ENCODE results near the gene FEZ2.

DNA sequence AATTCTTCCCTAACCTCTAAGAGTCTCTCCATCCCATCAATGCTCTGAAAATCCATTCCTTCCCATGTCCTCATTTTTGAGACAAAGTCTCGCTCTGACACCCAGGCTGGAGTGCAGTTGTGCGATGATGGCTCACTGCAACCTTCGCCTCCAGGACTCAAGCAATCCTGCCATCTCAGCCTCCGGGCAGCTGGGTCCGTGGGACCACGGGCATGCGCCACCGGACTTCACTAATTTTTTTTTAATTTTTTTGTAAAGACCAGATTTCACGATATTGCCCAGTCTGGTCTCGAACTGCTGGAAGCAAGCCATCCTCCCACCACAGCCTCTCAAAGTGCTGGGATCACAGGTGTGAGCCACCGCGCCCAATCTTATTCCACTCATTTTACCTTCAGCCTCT lies 1.6 kb downstream of the FEZ2 start:
- TF ChIP-seq, protein P1, sequence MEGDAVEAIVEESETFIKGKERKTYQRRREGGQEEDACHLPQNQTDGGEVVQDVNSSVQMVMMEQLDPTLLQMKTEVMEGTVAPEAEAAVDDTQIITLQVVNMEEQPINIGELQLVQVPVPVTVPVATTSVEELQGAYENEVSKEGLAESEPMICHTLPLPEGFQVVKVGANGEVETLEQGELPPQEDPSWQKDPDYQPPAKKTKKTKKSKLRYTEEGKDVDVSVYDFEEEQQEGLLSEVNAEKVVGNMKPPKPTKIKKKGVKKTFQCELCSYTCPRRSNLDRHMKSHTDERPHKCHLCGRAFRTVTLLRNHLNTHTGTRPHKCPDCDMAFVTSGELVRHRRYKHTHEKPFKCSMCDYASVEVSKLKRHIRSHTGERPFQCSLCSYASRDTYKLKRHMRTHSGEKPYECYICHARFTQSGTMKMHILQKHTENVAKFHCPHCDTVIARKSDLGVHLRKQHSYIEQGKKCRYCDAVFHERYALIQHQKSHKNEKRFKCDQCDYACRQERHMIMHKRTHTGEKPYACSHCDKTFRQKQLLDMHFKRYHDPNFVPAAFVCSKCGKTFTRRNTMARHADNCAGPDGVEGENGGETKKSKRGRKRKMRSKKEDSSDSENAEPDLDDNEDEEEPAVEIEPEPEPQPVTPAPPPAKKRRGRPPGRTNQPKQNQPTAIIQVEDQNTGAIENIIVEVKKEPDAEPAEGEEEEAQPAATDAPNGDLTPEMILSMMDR (IDR thresholded peaks at IDR 0.05), result no peak
- no peak for TF ChIP-seq YY1 (IDR thresholded peaks at IDR 0.05; ENCODE audit: low read depth)
- TF ChIP-seq, protein P2, sequence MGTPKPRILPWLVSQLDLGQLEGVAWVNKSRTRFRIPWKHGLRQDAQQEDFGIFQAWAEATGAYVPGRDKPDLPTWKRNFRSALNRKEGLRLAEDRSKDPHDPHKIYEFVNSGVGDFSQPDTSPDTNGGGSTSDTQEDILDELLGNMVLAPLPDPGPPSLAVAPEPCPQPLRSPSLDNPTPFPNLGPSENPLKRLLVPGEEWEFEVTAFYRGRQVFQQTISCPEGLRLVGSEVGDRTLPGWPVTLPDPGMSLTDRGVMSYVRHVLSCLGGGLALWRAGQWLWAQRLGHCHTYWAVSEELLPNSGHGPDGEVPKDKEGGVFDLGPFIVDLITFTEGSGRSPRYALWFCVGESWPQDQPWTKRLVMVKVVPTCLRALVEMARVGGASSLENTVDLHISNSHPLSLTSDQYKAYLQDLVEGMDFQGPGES (IDR thresholded peaks at IDR 0.05; ENCODE audit: low read depth, low read length), result no peak
